Stimulated activated CD4-positive, alpha-beta T cell treated with anti-CD3 and anti-CD28 coated beads, Interleukin-2, amount 100 ng/mL, for 4 hours (primary cell): ENCODE measurements around the gene NCKAP1.
"Not testable (repeated sequence)": the region's sequence is repeated elsewhere in the genome, so short reads cannot be mapped to it uniquely, and the experiment has no call there.

Experiments used
- DNase-seq: peaks from one replicate; pipeline ENCODE4 v3.0.0-alpha.2; 2020; ENCODE audit warnings: low read depth

The NCKAP1 gene, protein sequence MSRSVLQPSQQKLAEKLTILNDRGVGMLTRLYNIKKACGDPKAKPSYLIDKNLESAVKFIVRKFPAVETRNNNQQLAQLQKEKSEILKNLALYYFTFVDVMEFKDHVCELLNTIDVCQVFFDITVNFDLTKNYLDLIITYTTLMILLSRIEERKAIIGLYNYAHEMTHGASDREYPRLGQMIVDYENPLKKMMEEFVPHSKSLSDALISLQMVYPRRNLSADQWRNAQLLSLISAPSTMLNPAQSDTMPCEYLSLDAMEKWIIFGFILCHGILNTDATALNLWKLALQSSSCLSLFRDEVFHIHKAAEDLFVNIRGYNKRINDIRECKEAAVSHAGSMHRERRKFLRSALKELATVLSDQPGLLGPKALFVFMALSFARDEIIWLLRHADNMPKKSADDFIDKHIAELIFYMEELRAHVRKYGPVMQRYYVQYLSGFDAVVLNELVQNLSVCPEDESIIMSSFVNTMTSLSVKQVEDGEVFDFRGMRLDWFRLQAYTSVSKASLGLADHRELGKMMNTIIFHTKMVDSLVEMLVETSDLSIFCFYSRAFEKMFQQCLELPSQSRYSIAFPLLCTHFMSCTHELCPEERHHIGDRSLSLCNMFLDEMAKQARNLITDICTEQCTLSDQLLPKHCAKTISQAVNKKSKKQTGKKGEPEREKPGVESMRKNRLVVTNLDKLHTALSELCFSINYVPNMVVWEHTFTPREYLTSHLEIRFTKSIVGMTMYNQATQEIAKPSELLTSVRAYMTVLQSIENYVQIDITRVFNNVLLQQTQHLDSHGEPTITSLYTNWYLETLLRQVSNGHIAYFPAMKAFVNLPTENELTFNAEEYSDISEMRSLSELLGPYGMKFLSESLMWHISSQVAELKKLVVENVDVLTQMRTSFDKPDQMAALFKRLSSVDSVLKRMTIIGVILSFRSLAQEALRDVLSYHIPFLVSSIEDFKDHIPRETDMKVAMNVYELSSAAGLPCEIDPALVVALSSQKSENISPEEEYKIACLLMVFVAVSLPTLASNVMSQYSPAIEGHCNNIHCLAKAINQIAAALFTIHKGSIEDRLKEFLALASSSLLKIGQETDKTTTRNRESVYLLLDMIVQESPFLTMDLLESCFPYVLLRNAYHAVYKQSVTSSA

DNA sequence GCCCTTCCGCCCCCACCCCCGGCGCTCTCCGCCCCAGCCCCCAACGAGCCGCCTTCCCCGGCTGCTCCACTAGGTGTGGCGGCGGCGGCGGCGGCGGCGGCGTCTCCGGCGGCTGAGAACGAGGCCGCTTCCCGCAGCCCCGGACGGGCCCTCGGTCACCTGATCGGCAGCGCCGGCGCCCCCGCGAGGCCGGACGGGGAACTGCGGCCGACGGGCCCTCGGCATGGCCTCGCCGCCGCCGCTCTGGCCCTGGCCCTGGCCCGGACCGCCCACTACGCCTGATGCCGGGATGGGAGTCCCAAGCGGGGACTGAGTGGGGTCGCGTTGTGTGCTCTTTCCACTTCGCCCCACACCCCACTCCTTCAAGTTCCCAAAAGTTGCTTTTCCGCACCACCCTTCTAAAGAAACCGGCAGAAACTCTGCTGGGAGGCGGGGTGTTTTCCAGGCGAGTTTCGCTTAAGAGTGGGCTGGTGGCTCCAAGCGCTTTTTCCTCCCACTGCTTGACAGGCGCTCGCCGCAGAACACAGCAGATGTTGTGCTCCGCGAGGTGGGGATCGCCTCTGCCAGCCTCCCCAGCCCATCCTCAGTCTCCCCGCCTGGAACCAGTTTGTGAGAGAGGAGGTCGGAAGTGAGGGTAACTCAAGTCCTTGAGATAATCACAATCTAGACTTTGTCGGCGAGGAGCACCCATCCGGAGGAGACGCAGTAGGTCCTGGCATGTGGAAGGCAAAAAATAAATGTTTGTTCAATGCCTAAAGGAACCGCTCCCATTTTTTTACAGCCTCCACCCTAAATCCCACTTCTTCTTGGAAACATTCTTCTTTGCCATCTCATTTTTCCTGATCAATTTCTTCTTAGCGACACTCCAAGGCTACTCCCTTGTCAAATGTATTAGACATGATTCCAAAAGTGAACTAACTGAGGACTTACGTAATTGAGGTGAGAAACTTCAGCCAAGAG is at the start of gene NCKAP1:
Gene NCKAP1, minus strand, starts transcription at position 117 of the 960 bp plus-strand sequence. CDS start 358 bp downstream, outside the sequence.
- peak; percentile 77 for DNase-seq

DNA sequence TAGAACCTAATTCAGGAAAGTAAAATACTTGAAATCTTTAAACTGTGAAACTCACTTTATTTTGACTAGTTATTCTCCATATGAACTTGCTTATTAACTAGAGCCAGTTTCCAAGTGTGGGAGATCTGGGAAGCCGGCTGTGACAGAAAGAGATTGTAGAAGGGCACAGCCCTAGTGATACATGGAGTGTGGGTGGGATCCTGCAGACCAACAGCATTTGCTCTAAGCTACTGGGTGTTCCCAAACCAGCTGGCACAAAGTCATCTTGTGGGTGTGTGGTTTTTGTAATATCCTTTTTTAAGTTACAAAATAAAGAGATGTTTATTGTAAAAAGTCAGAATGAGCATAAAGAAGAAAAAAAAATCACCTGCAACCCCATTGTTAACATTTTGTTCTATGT is 43.7 kb upstream of the NCKAP1 start:
- no peak for DNase-seq

DNA sequence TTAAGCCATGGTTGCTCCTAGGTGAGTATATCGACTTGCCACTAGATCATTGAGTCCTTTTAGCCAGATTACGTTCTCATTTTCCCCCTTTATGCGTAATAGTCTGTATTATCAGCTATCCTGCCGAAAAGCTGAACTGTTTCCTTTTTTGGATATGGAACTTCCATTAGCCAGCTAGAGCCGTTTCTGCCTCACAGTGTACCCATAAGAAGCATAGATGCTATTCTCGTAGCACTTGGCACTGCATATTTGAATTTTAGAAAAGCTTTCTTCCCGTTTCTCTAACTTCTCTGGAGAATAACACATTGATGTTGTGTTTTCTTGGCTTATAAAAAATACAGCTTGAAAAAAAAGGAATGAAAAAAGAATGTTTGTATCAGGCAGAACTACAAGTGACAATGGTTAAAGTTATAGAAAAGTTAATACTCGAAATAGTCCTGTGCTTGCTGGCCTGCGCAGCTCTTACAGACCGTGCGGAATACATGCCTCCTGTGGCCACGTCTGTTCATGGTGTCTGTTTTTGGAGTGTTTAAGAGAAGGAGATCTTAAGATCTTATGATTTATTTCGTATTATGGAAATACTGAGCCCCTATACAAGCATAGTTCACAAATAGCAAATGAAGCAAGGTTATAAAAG is 41.0 kb upstream of the NCKAP1 start:
- no peak for DNase-seq

DNA sequence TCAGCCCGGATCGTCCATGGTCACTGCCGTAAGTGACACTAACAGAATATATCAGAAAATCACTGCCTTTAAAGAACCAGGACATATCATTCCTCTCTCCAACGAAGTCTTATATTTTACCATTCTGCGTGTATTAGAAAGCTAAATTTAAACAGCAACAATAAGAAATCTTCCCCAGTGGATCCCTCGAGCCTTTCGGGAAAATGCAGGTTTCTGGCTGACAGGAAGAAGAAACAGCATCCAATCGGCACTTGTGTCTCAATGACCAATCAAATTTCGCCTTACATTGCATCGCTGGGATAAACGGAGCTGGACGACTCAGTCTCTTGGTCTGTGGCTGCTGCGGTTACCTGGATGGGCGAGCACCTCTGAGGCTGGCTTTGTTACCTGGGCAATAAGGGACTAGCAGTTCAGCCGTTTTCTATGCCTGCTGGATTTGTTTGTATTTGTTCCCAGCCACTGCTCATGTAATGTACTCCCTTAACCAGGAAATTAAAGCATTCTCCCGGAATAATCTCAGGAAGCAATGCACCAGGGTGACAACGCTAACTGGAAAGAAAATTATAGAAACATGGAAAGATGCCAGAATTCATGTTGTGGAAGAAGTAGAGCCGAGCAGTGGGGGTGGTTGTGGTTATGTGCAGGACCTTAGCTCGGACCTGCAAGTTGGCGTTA is 40.3 kb upstream of the NCKAP1 start, which contains the start of gene DUSP19:
Gene DUSP19, plus strand, starts transcription at position 284 of the 675 bp plus-strand sequence. Its CDS starts 187 bp downstream, at position 471.
- peak; percentile 75 for DNase-seq

DNA sequence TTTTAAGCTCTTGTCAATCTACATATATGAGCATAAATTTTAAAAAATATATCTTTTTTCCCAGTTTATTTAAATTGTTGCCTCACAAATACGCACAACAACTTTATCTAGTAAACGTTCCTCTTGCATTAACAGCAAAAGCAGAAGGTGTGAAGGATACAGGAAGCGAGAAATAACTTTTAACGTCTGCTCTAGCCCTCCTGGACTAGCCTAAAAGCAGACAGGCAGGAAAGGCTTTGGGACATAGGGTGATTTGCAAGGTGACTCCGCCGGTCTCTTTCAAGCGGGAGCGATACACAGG is 39.9 kb upstream of the NCKAP1 start:
- DNase-seq, result no peak

DNA sequence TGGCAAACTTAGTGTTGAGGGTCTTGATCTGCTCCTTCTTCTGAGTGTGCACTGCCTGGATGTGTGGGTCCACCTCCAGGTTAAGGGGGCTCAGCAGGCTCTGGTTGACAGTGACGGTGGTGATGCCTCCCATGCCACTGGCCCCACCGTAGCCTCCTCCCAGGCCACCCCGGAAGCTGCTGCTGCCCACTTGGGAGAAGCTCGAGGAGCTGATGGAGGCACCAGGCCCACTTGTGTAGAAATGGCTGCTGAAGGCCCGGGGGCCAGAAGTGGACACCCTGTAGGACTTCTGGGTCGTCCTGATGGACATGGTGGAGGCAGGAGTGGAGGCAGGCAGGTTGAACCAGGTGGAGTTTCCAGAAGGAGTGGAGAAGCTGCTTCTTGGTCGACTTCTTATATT is 33.9 kb upstream of the NCKAP1 start:
- DNase-seq, result no peak

DNA sequence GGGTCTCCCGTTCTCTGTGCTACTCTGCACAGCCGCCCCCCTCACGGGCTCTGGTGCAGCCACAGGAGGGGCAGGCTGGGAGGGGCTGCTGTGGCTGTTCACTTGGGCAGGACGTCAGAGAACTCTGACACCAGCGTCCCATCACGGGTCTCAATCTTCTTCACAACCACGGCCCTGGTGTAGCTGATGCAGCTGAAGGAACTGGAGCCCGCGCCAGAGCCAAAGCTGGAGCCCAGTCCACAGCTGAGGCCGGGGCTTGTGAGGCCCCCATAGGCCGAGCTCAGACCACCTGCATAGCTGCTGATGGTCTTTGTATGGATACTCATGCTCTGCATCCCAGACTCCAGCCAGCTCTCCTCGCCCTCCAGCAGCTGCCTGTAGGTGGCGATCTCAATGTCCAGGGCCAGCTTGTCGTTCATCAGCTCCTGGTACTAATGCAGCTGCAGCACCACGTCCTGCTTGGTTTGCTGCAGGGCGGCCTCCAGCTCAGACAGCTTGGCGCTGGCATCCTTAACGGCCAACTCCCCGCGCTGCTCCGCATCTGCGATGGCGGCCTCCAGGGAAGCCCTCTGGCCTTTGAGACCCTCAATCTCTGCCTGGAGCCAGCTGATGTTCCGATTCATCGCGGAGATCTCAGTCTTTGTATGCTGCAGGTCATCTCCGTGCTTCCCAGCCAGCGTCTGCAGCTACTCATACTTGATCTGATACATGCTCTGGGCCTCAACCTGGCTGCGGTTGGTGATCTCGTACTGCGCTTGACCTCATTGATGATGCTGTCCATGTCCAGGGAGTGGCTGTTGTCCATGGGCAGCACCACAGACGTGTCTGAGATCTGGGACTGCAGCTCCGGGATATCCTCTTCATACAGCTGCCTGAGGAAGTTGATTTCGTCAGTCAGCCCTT is 32.9 kb upstream of the NCKAP1 start:
- DNase-seq, result no peak

DNA sequence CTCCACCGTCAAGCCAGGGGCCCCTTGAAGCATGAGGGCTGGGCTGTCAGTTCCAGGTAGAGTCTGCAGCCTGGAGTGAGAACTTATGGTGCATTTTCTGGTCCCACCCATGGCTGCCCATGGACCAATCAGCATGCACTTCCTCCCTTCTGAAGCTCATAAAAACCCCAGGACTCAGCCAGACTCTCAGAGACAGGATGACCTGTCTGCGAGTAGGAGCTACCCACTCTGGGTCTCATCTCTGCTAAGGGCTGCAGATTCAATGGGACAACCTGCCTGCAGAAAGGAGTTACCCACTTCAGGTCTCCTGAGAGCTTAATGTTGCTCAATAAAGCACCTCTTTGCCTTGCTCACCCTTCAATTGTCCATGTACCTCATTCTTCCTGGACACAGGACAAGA is 30.9 kb upstream of the NCKAP1 start:
- DNase-seq, result no peak

DNA sequence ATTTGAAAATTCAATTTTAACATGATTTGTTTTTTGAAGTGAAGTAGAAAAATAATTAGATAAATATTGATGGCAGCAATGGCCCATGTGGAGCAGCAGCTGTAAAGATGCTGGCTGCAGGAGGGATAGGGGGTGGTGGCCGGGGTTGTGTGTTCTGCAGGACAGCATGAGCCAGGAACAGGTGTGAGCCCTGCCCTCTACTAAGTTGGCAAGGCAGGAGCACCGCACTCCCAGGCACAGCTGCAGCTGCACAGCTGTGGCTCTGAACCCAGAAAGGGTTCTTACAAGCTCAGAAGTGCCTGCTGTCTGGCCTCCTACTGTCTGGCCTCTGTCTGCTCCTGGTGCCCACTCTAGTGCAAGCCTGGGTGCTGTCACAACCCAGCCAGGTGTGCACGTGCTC is 30.3 kb upstream of the NCKAP1 start:
- DNase-seq, result no peak

DNA sequence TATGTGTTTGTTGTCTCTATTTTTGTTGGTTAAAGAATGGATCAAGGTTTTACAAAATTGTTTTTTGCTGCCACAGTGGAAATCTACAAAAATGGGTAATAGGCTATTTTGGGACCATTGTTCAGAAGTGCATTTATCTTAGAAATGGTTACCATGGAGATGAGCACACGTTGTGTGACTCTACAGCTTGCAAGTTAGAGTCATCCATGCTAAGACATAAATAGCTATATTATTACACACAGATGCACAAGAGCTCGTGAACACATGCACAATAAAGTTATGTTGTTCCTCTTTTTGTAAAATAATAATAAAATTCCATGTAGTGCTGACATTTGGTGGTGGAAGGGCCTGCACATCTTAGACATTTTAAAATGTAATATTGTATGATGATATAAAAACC is 24.8 kb upstream of the NCKAP1 start:
- DNase-seq, result no peak

DNA sequence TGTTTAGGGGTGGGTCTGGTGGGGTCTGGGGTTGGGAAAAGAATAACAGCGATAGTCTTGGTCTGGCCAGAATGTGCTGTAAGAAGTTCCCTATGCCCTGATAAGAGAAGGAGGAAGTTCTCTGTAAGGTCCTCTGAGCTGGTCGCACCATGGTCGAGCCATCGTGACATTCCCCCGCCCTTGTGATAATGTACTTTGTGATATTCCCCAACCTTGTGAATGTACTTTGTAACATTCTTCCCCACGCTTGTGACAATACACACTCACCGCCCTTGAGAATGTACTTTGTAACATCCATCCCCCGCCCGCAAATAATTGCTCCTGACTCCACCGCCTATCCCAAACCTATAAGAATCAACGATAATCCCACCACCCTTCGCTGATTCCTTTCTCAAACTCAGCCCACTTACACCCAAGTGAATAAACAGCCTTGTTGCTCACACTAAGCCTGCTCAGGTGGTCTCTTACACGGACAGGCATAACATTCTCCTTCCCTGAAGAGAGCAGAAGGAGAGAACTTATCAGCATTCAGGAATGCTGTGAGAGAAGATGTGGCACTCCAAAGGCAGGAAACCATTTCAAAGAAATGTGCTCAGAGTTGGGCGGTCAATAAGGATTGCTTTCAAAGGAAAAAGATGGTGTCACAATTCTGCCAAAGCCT is 22.4 kb upstream of the NCKAP1 start:
- no peak for DNase-seq

DNA sequence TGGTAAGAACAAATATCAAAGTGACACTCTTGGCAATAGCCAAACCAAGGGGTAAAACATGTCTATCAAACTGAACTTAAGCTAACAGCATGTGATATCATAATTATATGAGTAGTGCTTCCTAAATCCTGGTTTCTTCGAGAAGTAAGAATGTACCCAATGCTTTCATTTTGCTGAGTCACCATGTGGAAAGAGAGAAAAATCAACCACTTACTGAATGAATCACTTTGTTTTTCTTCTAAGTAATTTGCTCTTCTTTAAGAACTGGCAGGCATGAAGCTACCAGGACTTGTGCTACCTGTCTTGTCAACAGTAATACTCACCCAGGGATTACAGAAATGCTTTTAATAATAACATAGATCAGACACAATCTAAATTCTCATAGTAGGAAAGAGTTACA is 21.3 kb upstream of the NCKAP1 start:
- no peak for DNase-seq

DNA sequence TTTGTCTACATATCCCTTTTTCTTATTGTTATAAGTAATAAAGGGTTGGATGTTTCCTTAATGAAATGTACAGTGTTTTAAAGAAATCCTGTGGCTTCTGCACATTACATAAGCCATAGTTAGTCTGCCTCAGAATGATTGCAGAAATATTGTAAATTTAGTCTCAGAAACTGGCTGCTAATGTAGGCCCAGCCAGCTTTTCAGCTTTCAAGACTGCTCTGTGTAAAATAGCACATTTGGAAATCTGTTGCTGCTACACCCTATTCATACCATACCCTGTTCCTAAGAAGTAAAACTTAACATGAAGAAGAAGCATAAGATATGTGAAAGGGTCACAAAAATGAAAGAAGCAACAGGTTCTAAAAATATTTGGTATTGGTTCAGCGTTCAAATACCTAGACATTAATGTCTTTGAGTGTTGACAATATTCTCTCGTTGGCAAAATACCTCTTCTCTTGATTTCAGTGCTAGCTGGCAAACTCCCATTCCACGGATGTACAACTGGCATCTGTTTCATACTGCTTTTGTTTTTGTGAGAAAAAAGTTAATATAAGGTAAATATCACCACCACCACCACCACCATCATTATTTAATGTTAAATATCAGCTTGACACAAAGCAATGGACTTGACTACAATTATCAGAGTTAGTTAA is 19.2 kb upstream of the NCKAP1 start:
- DNase-seq, result no peak

DNA sequence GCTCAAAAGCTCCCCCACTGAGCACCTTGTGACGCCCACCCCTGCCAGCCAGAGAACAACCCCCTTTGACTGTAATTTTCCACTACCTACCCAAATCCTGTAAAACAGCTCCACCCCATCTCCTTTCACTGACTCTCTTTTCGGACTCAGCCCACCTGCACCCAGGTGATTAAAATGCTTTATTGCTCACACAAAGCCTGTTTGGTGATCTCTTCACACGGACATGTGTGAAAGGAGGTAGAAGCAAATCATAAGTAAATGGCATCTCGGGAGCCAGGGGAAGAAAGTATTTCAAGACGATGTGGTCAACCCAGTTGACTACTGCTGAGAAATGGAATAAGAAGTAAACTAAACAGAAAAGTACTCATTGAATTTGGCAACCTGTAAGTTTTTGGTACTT is 11.2 kb upstream of the NCKAP1 start:
- DNase-seq, result no peak

DNA sequence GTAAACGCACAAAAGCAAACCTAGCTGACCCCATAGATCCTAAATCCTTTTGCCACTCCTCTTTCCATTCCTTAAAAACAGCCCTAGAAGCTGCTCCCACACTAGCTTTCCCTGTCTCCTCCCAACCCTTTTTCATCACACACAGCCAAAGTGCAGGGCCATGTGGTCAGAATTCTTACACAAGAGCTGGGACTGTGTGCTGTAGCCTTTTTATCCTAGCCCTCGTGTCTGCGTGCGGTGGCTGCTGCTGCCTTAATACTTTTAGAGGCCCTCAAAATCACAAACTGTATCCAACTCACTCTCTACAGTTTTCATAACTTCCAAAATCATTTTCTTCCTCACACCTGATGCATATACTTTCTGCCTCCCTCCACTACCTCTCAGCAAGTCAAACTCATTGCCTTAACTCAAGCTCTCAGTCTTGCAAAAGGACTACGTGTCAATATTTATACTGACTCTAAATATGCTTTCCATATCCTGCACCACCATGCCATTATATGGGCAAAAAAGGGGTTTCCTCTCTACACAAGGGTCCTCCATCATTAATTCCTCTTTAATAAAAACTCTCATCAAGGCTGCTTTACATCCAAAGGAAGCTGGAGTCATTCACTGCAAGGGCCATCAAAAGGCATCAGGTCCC is 9.3 kb upstream of the NCKAP1 start:
- not testable (repeated sequence) for DNase-seq

DNA sequence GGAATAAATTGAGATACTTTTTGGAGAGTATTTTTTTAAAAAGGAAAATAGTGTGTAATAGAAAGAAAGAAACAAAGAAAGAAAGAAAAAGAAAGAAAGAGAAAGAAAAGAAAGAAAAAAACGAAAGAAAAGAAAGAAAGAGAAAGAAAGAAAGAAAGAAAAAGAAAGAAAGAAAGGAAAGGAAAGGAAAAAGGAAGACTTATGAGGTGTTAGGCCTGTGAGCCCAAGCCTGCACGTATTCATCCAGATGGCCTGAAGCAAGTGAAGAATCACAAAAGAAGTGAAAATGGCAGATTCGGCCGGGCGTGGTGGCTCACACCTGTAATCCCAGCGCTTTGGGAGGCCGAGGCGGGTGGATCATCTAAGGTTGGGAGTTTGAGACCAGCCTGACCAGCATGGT is 5.3 kb upstream of the NCKAP1 start:
- DNase-seq, result not testable (repeated sequence)

DNA sequence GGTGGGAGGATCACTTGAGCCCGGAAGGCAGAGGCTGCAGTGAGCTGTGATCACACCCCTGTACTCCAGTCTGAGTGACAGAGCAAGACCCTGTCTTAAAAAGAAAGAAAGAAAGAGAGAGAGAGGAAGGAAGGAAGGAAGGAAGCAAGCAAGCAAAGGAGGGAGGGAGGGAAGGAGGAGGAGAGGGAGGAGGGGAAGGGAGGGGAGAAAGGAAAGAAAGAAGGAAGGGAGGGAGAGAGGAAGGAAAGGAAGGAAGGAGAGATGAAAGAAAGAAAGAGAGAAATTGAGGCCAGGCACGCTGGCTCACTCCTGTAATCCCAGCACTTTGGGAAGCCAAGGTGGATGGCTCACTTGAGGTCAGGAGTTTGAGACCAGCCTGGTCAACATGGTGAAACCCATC is 2.3 kb upstream of the NCKAP1 start:
- DNase-seq, result no peak
